ENCODE data around the gene ATXN1. TPM values are rescaled to one million over a fixed set of nuclear protein-coding genes. Genes with fewer than 3 reads are reported as not detected.
"Not testable (repeated sequence)": the region's sequence is repeated elsewhere in the genome, so short reads cannot be mapped to it uniquely, and the experiment has no call there.

The ATXN1 gene
- total RNA-seq, 1 experiment from 2014 or later, result 6.3 TPM

DNA sequence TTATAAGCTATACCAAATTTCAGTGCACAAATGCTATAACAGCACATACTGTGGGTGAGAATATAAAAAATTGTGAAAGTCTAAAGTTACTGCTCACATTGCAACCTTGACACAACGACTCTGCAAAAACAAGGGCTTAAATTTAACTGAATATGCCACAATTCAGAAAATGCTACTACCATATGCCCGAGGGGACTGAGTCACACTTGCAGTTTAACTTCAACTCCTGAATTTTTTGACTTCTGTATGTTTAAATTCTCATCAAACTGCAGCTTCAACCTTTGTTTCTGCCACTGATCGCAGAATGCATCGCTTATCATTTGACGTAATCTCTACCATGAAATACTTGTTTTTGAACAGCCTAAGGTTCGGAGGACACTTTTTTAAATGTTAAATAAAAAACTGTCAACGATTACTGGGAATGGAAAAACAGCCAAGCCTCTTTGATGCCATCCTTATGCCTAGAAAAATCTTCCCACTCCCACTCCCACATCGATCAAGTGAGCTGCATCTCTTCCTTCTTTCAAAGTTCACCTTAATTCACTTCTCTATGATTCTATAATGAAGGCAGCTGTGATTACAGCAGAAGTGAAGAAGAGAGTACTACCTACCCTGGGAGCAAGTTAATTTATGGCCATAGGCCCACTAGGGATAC, 136.5 kb downstream of the ATXN1 start:
- H3K4me3 ChIP-seq, result no peak overlapping the region
- H3K9me3 ChIP-seq (replicated peaks), result no peaks in the 10 kb centered on the region
- no peaks in the 10 kb centered on the region for H3K27me3 ChIP-seq
- no peaks in the 10 kb centered on the region for H3K36me3 ChIP-seq
- H3K4me1 ChIP-seq, result no peaks in the 10 kb centered on the region
- DNase-seq, result no peak
- no peak overlapping the region for H3K27ac ChIP-seq

DNA sequence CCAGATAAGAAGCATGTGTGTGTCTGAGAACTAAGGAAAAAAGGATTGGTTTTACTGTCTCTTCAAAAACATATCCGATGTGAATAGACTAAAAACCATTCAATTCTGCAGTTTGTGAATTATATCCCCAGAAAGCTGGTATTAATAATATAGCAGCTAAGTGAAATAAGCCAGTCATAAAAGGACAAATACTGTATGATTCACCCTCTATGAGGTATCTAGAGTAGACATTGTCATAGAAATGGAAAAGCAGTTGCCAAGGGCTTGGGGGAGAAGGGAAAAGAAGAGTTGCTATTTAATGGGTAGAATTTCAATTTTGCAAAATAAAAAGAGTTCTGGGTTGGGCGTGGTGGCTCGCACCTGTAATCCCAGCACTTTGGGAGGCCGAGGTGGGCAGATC, 137.5 kb downstream of the ATXN1 start:
- Histone ChIP-seq H3K27me3 (no peaks in the 10 kb centered on the region), H3K9me3 (replicated peaks) (no peaks in the 10 kb centered on the region), H3K4me1 (no peaks in the 10 kb centered on the region), H3K36me3 (no peaks in the 10 kb centered on the region), H3K4me3 (no peak overlapping the region), H3K27ac (no peak overlapping the region)
- DNase-seq, result no peak

DNA sequence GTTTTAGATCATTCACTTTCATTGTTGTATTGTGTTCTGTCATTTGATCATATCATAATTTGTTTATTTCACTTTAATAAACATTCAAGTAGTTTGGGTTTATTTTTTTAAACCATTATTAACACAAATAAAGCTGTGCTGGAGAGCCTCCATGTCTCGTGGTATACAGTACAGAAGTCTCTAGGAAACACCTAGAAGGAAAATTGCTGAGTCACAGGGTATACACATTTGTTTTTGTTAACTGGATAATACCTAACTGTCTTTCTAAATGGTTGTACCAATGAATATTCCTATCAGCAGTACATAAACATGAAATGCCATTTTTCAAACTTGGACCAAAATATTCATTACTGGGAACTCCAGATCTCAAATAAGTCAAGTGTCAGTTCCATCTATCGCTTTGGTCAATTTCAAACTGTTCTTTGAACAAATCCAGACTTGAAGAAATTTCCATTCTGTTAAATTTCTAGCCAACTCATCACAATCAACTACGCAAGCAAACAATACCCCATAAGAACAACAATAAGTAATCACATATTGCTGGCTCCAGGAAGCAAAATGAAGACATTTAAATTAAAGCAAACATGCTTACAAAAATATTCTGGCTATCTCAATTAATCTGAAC, 138.1 kb downstream of the ATXN1 start:
- no peak overlapping the region for H3K27ac ChIP-seq
- H3K27me3 ChIP-seq, result no peaks in the 10 kb centered on the region
- H3K4me1 ChIP-seq, result no peaks in the 10 kb centered on the region
- no peak for DNase-seq
- no peak overlapping the region for H3K4me3 ChIP-seq
- H3K9me3 ChIP-seq (replicated peaks), result no peaks in the 10 kb centered on the region
- H3K36me3 ChIP-seq, result no peaks in the 10 kb centered on the region

DNA sequence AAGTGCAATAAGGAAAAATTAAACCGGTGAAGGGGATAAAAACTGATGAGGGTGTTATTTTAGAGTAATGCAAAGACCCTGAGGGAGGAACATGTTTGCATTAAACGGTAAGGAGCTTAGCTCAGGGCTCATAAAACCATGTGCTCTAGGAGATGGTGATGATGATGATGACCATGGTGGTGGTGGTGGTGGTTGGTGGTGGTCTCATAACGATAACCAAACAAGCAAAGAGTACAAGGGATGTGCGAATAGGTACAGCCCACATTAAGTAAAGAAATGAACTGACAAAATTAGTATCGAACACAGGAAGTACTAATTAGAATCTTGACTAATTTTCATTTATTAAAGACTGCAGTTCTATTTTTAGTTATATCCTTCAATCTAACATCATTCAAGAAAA, 139.1 kb downstream of the ATXN1 start:
- no peaks in the 10 kb centered on the region for H3K9me3 ChIP-seq (replicated peaks)
- H3K36me3 ChIP-seq, result no peaks in the 10 kb centered on the region
- H3K27me3 ChIP-seq, result no peaks in the 10 kb centered on the region
- H3K4me3 ChIP-seq, result no peak overlapping the region
- no peaks in the 10 kb centered on the region for H3K4me1 ChIP-seq
- DNase-seq, result no peak
- H3K27ac ChIP-seq, result no peak overlapping the region

DNA sequence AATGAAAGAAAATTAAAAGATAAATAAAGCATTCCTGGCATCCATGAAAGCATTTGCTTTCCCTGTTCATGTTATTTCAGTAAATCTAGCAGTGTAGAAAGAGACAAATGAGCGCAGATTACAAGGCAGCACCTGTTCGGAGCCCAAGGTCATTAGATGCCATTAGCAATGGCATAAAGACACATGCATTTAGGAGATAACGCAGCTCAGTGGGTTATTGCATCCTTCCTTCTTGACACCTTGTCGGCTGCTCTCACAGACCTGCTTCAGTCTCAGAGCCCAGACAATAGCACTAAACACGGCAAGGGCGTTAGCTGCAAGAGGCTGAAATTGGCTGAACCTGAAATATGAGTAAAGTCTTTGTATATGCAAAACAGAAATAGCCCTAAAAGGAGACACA, 140.3 kb downstream of the ATXN1 start:
- Histone ChIP-seq H3K4me1 (no peaks in the 10 kb centered on the region), H3K4me3 (no peak overlapping the region), H3K36me3 (no peaks in the 10 kb centered on the region), H3K27ac (no peak overlapping the region), H3K27me3 (no peaks in the 10 kb centered on the region), H3K9me3 (replicated peaks) (no peaks in the 10 kb centered on the region)
- no peak for DNase-seq

DNA sequence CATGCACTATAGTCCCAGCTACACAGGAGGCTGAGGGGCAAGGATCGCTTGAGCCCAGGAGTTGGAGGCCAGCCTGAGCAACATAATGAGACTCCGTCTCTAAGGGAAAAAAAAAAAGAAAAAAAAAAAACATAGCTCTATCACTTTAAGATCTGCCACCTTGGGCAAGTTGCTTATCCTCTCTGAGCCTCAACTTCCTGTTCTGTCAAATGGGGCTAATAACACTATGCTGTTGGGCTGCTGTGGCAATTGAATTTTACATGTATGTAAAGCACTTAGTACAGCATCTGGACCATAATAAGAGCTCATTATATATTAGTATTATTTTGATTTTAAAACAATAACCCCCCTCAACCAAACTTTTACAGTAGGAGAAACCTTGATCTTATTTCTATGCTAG, 141.5 kb downstream of the ATXN1 start:
- DNase-seq, result no peak
- Histone ChIP-seq H3K9me3 (replicated peaks) (no peaks in the 10 kb centered on the region), H3K27ac (no peak overlapping the region), H3K36me3 (no peaks in the 10 kb centered on the region), H3K4me3 (no peak overlapping the region), H3K4me1 (no peaks in the 10 kb centered on the region), H3K27me3 (no peaks in the 10 kb centered on the region)

DNA sequence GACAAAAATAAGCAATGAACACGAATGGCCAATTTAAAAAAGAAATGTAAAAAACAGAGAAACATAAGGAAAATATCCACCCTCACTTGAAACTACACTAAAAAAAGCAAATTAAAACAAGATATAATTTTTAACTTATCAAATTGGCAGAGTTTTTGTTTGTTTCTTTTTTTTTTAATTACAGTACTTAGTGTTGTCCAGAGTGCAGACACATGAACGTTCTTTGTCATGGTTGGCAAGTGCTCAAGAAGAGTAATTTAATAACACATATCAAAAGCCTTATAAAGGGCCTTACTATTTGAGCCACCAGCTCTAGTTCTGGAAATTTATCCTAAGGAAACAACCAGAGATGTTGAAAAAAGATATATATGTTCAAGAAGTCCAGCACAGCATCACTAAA, 142.3 kb downstream of the ATXN1 start:
- no peak for DNase-seq
- Histone ChIP-seq H3K4me1 (no peaks in the 10 kb centered on the region), H3K4me3 (no peak overlapping the region), H3K9me3 (replicated peaks) (no peaks in the 10 kb centered on the region), H3K27ac (no peak overlapping the region), H3K27me3 (no peaks in the 10 kb centered on the region), H3K36me3 (no peaks in the 10 kb centered on the region)

DNA sequence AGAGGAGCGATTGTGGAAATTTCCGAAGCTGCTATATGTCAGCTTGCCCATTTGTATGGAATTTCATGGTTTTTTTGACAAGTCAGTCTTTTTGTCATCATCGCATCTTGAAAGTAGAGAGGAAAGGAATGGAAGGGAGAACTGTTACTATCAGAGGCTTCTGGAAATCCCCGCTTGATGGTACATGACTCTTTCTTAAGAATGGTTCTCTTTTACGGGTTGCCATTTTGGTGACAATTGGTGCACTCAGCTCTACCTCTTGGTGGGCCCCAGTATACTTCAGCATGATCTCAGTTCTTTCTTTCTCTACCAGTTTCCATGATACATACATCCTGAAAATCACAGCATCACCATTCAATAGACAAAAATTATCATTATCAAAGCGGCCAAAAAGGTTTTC, 146.0 kb downstream of the ATXN1 start:
- H3K4me3 ChIP-seq; H3K9me3 ChIP-seq (replicated peaks); H3K27ac ChIP-seq; H3K36me3 ChIP-seq; DNase-seq; H3K4me1 ChIP-seq; H3K27me3 ChIP-seq: not testable (repeated sequence)

DNA sequence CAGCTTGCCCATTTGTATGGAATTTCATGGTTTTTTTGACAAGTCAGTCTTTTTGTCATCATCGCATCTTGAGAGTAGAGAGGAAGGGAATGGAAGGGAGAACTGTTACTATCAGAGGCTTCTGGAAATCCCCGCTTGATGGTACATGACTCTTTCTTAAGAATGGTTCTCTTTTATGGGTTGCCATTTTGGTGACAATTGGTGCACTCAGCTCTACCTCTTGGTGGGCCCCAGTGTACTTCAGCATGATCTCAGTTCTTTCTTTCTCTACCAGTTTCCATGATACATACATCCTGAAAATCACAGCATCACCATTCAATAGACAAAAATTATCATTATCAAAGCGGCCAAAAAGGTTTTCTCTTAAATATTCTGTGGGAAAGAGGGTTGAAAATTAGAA, 147.1 kb downstream of the ATXN1 start:
- not testable (repeated sequence) for H3K9me3 ChIP-seq (replicated peaks)

DNA sequence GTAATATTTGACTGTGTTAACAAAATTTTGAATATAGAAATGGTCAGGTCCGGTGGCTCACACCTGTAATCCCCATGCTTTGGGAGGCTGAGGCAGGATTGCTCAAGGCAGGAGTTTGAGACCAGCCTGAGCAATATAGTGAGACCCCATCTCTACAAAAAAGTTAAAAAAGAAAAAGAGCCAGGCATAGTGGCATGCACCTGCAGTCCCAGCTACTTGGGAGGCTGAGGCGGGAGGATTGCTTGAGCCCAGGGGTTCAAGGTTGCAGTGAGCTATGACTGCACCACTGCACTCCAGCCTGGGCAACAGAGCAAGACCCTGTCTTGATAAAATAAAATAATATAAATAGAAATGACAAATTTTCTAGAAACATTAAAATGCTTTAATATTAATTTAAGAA, 147.8 kb downstream of the ATXN1 start:
- not testable (repeated sequence) for H3K27me3 ChIP-seq; H3K36me3 ChIP-seq; DNase-seq; H3K4me3 ChIP-seq; H3K27ac ChIP-seq; H3K4me1 ChIP-seq; H3K9me3 ChIP-seq (replicated peaks)

More for the DNA sequence above, 147.1 kb downstream of the ATXN1 start:
- not testable (repeated sequence) for H3K27me3 ChIP-seq, H3K4me3 ChIP-seq, H3K27ac ChIP-seq, DNase-seq, H3K4me1 ChIP-seq, H3K36me3 ChIP-seq

DNA sequence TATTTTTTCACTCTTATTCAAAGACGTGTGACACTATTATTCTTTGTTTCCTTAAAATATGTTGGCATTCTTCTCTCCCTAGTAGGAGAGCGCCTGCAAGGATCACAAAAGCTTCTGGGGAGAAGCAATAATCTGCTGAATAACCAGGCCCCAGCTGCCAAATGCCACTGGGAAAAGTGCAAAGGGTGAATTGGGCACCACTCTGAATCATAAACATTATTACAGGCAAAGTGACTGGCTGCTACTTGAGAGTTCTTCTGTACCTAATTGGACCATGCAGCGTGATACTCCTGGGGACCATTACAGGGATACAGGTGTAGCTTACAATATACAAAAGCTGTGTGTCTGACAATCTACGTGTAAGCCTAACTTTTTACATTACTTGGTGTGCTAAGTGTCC, 152.8 kb downstream of the ATXN1 start:
- H3K9me3 ChIP-seq (replicated peaks), result no peaks in the 10 kb centered on the region
- no peak overlapping the region for H3K27ac ChIP-seq
- no peaks in the 10 kb centered on the region for H3K36me3 ChIP-seq
- H3K27me3 ChIP-seq, result no peaks in the 10 kb centered on the region
- no peak overlapping the region for H3K4me3 ChIP-seq
- DNase-seq, result no peak
- H3K4me1 ChIP-seq, result no peaks in the 10 kb centered on the region

DNA sequence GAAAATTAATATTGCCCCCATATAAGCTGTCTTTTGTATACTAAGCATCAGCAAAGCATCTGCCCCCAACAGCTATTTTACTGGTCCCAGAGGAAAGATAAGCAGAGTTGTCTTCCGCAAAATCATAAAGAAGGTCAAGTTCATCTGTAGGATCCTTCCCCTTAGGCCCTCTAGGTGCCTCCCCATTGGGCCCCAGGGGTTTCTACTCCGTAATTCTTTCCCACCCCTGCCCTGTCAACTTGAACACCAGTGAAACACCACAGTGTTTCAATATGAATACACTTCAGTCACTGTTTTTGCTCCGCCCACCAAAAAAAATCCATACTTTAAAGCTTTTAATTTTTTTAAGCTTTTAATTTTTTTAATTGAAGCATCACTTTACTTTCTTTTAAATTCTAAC, 159.2 kb downstream of the ATXN1 start:
- no peak overlapping the region for H3K27ac ChIP-seq
- no peaks in the 10 kb centered on the region for H3K4me1 ChIP-seq
- H3K9me3 ChIP-seq (replicated peaks), result no peaks in the 10 kb centered on the region
- no peaks in the 10 kb centered on the region for H3K36me3 ChIP-seq
- no peak overlapping the region for H3K4me3 ChIP-seq
- no peak for DNase-seq
- H3K27me3 ChIP-seq, result no peaks in the 10 kb centered on the region

DNA sequence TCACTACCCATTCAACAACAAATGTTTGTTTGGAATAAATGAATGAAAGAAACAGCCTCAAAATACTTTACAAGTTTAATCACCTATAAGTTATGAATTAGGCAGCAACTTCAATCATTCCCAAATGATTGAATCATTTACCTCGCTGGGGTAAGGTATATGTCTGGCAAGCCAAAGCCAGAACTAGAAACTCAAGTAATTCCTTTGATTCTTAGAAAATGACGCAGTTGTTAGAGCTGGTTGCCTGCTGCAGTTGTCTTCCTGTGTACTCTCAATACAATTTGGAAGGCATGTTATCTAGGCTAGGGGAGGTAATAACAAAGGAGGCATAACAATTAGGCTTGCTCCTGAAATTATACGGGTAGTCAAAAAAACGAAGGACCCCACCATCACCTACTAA, 160.6 kb downstream of the ATXN1 start:
- Histone ChIP-seq H3K36me3 (no peaks in the 10 kb centered on the region), H3K27me3 (no peaks in the 10 kb centered on the region), H3K4me3 (no peak overlapping the region), H3K4me1 (no peaks in the 10 kb centered on the region), H3K9me3 (replicated peaks) (no peaks in the 10 kb centered on the region), H3K27ac (no peak overlapping the region)
- DNase-seq, result no peak

DNA sequence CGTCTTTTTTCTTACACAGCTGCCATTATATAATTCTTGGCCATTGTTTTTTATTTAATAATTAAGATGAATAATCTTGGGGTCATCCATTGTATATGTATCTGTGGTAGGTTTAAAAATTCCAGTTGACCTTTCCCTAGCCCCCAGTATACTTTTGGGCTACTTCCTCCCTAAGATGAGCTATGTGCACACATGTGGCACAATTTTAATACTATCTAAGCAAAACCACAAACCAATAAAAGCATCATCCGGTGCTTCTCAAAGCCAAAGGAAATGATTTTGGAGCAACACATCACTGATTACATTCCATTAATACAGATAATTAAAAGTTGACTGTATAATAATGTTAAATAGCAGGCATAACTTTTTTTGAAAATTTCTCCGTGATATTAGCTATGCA, 161.2 kb downstream of the ATXN1 start:
- Histone ChIP-seq H3K9me3 (replicated peaks) (no peaks in the 10 kb centered on the region), H3K27me3 (no peaks in the 10 kb centered on the region), H3K36me3 (no peaks in the 10 kb centered on the region), H3K4me1 (no peaks in the 10 kb centered on the region), H3K27ac (no peak overlapping the region), H3K4me3 (no peak overlapping the region)
- DNase-seq, result no peak

DNA sequence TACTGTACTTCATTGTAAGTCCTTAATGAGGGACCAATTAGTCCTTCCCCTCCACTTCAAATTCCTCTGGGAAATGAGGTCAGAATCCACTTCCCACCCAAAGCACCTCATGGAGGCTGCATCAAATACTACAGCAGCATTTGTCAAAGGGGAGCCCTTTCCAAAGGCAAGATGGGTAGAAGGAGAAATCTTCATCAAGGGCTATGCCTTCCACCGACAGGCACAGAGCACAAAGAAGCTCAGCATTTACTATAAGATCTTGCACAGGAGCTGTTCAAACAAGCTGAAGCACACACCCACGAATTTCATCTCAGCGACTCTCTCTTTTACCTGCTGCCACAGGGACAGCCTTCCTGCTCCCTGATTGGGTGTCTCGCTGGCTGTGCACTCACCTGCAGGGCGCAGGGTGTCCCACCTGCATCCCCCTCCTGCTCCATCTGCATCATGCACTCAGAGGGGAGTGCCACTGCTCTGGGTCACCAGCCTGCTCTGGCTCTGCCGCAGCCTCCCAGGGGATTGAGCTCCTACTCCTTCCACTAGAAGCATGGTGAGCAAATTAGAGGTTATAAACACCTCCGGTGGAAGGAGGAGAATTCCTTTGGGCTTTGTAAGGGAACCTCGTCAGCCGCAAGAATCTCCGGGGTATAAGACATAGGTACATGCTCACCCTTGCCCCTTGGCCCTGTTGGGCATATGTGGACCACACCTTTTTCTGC, 164.5 kb downstream of the ATXN1 start:
- no peak overlapping the region for H3K4me3 ChIP-seq
- no peak overlapping the region for H3K27ac ChIP-seq
- no peaks in the 10 kb centered on the region for H3K4me1 ChIP-seq
- no peaks in the 10 kb centered on the region for H3K9me3 ChIP-seq (replicated peaks)
- H3K27me3 ChIP-seq, result no peaks in the 10 kb centered on the region
- no peak for DNase-seq
- no peaks in the 10 kb centered on the region for H3K36me3 ChIP-seq

Measured in SJCRH30 (cell line).